ENCODE data around the gene LIMS2.

- TF ChIP-seq YY1 (IDR thresholded peaks at IDR 0.05; ENCODE audit: insufficient read depth, insufficient read length) (no peak), SUZ12 (IDR thresholded peaks at IDR 0.05; ENCODE audit: extremely low read depth, insufficient read depth, insufficient read length) (no peak), ZNF274 (IDR thresholded peaks at IDR 0.05; ENCODE audit: low read depth, low read length) (no peak)
These were observed 84.0 kb downstream of the LIMS2 start for GRCh38 chr2:127591221-127591923.

All from NT2/D1 (cell line).